ENCODE results near the gene RABL3.
"Not testable (repeated sequence)": the region's sequence is repeated elsewhere in the genome, so short reads cannot be mapped to it uniquely, and the experiment has no call there.

The RABL3 gene, protein sequence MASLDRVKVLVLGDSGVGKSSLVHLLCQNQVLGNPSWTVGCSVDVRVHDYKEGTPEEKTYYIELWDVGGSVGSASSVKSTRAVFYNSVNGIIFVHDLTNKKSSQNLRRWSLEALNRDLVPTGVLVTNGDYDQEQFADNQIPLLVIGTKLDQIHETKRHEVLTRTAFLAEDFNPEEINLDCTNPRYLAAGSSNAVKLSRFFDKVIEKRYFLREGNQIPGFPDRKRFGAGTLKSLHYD

DNA sequence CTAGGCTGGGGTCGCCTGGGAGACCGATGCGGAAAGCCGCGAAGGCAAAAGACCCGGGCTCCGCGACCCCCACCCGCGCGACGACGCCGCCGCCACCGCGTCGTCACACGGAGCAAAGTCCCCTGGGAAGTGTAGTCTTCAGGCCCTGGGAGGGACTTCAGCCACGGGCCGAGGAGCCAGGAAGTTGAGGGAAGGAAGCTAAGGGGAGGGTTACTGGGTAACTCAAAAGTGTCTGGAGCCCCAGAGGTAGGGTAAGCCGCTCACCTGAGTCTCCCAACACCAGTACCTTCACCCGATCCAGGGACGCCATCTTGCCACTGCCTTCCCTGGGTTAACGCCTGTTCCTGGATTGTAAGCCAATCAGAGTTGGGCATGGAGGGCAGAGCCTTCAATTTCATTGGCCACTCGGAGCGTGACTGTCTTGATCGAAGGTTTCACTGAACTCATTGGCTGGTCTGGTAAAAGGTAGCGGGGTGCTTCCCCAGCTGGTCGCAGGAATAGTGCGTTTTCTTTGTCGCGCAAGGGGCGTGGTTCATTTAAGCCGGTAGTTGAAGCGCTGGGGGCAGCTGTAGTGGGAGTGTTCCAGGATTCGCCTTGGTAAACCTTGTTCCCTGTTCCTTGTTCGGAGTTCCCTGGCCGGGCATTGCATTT lies at the start of gene RABL3, which contains the start of gene GTF2E1:
RABL3 (minus strand) TSS at position 319 of the 651 bp plus-strand sequence; CDS start at position 310, 9 bp downstream.
GTF2E1 (plus strand) TSS at position 547 of the 651 bp plus-strand sequence. CDS start 7,809 bp downstream, outside the sequence.
- ATAC-seq, result peak; percentile 99
- DNase-seq, result peak; percentile 94

DNA sequence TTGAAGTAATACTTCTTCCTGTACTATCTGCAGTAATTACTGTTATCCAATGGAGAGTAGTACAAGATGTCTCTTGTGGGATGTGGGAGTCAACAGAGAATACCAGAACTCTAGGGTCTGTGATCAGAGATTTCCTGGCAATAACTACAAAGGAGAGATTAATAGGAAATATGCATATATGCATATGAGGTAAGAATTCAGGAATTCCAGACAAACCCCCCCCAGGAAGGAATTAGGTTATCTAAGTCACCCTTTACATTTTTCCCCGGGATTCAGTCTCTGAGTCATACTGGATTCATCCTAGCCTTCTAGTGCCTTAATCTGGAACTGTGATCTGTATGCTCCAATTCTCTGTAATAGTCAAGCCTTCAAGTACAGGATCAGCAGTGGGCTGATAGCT lies 49.6 kb upstream of the RABL3 start:
- DNase-seq (no peak), ATAC-seq (no peak)

DNA sequence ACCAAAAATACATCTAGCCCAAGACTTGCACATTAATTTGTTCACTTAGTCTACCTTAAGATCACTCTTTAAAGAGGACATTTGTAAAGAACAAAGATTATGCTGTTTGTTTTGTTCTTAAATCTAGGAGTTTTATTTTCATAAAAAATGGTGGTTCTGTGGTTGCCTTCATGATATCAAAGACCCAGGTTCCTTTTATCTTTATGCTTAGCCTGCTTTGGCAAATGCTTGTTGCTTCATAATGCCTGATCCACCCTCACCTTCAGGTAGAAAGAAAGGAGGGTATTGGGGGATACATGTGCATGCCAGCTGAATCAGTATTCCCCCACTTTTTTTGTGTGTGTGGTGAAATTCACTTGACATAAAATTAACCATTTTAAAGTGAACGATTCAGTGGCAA lies 48.7 kb upstream of the RABL3 start:
- DNase-seq, result no peak
- no peak for ATAC-seq

DNA sequence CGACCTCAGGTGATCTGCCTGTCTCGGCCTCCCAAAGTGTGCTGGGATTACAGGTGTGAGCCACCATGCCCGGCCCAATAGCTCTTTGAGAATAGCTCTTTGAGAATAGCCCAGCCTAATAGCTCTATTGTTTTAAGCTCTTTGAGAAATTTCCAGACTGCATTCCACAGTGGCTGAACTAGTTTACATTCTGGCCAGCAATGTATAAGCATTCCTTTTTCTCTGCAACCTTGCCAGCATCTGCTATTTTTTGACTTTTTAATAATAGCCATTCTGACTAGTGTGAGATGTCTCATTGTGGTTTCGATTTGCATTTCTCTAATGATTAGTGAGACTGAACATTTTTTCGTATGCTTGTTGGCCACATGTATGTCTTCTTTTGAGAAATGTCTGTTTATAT lies 43.5 kb upstream of the RABL3 start:
- ATAC-seq, DNase-seq: not testable (repeated sequence)

DNA sequence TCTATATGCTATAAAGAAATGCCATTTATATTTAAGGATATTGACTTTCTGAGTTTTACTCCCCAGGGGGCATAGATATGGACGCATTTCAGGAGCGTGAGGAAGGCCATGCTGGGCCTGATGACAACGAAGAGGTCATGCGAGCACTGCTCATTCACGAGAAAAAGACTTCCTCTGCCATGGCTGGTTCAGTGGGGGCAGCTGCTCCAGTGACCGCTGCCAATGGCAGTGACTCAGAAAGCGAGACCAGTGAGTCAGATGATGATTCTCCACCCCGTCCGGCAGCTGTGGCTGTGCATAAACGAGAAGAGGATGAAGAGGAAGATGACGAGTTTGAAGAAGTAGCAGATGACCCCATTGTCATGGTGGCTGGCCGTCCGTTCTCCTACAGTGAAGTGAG lies 38.7 kb upstream of the RABL3 start:
- DNase-seq (no peak), ATAC-seq (no peak)

DNA sequence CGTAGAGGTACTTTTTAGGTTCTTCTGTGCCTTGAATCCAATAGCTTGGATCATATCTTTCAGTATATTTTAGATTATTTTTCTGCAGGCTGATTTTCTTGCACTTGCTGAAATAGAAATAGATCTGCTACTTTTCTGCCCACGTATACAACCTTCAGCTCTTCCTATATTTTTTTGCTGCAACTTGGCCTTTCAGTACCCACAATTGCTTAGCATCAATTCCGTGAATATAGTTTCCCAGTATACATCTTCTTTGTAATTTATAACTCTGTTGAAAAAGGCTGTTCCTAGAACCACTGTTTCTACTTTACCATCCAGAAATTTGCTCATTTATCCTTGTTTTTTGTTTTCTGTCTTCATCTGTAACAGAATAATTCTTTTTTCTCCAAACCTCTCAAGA lies 36.5 kb upstream of the RABL3 start:
- DNase-seq (no peak), ATAC-seq (no peak)

DNA sequence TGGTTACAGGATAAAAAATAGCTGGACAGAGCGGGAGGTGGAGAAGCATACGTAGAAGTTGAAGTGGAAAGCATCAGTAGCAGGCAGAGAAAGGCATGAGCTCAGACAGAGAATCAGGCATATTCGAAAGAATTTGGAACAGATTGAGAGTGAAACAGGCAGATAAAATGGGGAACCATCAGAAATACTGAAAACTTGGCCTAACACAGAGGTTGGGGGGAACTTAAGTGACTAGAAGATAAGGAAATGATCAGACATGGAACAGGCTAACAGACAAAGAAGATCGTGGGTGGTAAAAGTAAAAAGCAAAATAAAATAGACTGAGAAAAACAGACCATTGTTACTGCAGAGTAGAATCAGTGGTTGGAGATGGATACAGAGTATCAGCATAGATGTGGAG lies 33.1 kb upstream of the RABL3 start:
- DNase-seq (no peak), ATAC-seq (no peak)

DNA sequence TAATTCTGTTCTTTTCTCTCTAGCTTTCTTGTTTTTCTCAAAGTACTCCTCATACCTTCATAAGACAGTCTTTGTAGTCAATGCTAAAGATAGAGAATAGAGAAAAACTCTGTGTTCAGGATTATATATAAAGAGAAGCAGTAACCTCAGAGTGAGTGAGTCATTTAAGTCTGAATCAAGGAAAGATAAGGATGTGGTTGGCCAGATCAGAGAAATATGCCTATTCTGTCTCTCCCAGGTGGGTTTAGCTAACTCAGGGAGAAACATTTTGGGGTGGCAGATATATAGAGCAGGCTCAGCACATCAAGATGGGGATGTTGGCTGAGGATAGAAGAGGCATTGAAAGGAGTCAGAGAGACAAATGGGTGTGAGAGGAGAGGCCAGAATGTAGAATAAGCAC lies 31.6 kb upstream of the RABL3 start:
- ATAC-seq, result peak; percentile 93
- DNase-seq, result no peak

DNA sequence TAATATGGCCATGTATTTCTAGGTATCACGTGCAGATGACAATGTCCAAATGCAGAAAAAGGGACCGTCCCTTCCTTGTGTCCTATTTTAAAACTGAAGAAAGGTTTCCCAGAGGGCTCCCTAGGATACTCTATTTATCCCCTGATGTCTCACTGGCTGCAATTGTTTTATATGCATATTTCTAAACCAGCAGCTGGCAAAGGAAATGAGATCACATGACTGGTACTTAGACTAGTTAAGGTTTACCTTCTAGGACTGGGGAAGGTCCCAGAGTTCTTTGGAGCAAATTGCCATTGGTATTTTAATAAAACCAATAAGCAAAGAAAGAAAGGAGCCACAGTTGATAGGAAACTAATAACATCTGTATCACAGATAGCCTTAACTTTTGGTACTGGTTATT lies 29.8 kb upstream of the RABL3 start:
- no peak for DNase-seq
- no peak for ATAC-seq

DNA sequence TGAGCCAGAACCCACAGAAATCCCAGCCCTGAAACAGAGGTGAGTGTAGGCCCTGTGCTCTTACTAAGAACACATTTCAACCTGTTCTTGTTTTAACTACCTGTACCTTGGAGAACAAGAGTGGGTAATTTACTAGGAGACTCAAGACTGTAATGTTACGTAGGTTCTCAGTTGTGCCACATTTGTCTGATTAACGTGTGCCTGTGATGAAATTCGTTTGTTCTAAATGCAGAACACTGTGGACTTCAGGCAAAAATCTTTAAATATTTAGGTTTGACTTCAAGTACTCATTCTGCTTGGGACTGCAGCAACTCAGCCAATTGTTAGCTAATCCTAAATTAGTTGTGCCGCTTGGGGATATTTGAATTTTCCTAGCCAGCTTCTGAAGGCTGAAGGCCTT lies 28.6 kb upstream of the RABL3 start:
- DNase-seq, result no peak
- no peak for ATAC-seq

DNA sequence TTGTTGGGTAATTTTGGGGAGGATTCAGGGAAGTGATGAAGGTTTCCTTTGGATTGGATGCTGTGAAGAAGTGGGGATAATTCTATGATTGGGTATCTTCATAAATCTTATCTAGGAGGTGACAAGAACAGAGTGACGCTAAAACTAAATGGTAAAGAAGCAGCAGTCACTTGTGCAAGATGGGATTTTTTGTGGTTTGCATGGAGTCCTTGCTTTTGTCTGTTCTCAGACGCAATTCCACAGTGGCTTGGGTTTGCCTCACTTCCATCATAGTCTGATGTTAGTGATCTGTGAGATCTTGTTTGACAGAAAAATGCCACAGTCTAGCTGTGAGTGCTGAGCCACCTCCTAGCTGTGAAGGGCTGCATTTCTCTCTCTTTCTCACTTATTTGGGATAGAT lies 27.1 kb upstream of the RABL3 start:
- no peak for ATAC-seq

DNA sequence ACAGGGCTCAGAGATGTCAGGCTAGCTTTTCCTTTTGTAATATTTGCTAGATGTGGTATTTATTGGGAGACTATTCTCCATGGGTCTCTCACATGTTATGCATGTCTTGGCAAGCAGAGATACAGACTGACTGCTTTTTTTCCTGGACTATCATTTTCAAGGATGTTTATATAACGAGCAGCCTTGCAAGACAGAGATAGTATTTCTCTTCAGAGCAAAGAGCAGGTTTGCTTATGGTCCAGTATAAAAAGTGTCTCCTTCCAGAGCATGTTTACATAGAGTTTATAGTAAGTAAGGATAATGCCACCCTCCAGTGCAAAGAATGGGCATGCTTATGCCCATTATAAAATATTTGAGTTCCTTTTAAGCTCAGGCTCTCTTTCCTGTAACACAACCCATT lies 24.8 kb upstream of the RABL3 start:
- no peak for ATAC-seq
- DNase-seq, result no peak

More for the DNA sequence above, 27.1 kb upstream of the RABL3 start:
- no peak for DNase-seq

DNA sequence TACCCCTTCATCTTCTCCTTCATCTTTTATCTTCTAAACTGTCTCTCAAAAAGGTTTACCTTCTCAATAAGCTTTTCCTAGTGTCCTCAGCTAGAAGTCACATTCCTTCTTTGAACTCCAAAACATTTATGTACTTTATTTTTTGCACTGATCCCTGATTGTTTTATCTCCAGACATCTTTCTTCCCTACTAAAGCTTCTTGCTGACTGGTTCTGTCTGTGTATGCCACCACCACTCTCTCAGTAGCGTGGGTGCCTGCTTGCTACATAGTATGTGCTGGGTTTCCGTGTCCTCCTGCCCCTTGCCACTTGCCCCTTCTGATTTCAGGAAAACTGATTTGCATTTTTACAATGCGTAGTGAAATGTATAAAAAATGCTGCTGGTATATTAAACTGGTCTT lies 24.3 kb upstream of the RABL3 start:
- ATAC-seq, result no peak
- DNase-seq, result no peak

DNA sequence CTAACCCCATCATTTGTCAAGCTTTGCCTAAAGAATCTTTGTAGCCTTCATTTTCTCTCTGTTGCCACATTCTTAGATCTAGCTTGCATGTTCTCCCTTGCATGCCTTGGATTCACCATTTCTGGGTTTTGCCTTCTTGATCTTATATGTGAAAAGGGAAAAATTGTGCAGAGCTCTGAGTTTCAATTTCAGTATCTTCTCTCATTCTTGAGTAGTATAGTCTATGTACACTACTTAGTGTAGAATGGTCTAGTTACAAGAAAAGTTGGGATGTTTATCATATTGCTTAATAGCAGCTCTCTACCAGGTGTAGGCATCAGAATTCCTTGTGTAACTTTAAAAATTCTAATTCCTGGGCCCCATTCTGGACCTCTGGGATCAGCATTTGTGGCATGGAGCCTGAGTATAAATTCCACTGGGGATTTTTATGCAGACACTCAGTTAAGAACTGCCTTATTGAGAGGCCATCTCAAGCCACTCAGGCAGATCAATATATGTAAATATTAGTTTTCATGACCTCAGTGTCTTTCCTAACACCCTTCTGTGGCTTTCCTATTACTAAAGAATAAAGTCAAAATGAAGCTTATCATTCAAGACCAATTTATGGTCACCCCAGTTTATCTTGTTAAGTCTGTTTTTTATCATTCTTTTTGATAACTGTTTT lies 23.6 kb upstream of the RABL3 start:
- ATAC-seq (peak; percentile 43), DNase-seq (no peak)

DNA sequence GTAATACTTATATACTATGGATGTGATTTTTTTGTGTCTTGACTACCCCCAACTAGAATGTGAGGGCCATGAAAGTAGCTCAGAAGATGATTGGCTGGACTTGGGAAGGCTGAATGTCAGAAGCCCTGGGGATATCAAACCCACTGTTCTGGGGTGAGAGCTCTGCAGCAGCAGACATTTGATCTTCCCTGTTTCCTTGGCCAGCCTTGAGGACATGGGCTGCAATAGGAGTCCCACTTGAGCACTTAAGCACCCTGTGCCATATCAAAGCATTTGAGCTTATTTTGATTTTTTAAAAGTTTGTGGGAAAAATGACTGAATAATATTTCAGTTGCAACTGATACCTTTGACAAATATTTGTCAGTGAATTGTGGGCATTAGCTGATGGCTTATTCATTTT lies 21.9 kb upstream of the RABL3 start:
- ATAC-seq, result no peak
- no peak for DNase-seq

DNA sequence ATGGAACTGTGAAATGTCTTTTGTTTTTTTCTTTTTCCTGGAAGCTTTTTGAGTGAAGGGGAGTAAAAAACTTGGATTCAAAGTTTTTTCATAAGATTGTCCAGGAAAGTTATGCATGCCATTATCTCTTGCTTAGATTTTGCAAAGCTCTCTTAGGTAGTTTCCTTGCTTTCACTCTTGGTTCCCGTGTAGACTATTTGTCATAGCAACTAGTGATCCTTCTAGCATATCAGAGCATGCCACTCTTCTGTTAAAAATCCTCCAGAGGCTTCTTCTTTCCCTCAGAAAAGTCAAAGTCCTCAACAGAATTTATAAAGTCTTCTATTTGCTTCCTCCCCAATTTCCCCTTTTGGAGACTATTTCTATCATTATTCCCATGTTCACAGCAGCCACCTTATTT lies 21.3 kb upstream of the RABL3 start:
- DNase-seq (no peak), ATAC-seq (no peak)

DNA sequence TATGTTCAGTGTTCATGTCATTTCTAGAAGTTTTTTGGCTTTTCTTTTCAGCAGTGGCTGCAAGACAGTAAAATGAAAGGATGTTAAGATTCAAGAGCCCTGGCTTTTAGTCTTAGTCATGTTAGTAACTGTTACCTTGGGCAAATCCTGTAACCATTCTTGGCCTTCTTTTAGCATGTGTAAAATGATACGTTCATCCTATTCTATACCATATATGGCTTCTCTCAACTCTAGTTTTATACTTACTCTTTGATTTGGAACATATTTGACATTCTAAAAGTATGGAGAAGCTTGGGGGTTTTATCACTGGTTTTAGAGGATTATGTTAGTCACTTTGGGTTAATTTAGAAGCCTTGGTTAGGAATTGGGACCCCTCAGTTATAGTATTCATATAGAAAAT lies 20.3 kb upstream of the RABL3 start:
- ATAC-seq (no peak), DNase-seq (no peak)

DNA sequence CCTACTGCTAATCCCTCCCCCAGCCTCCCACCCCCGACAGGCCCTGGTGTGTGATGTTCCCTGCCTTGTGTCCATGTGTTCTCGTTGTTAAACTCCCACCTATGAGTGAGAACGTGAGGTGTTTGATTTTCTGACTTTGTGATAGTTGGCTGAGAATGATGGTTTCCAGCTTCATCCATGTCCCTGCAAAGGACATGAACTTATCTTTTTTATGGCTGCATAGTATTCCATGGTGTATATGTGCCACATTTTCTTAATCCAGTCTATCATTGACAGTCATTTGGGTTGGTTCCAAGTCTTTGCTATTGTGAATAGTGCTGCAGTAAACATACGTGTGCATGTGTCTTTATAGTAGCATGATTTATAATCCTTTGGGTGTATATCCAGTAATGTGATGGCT lies 16.2 kb upstream of the RABL3 start:
- DNase-seq, ATAC-seq: not testable (repeated sequence)

DNA sequence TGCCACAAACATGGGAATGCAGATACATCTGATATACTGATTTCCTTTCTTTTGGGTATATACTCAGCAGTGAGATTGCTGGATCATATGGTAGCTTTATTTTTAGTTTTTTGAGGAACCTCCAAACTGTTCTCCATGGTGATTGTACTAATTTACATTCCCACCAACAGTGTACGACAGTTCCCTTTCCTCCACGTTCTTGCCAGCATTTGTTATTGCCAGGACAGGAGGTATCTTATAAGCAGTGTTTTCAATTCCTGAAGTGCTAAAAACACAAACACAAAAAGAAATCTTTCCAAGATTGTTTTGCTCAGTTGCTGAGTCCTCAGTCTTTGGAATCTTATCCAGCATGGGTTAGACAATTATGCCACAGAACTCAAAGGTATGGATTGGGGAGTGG lies 13.7 kb upstream of the RABL3 start:
- DNase-seq (no peak), ATAC-seq (no peak)

DNA sequence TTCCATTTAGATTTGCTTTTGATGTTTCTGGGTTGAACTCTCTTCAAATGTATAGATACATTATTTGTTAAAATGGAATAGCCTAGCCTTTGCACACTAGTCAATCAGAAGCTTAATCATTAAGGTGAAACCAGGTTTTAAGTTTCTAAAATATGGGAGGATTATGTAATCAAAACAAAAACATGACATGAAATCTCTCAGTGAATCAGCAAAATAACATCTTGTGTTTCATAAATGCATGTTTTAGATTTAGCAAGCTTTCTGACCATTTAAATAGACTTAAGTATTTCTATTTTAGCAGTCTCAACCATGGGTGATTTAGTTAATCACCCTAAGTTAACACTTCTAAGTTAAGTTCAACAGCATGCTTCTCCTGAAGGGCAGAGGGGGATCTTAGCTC lies 11.5 kb upstream of the RABL3 start:
- no peak for DNase-seq
- ATAC-seq, result no peak

DNA sequence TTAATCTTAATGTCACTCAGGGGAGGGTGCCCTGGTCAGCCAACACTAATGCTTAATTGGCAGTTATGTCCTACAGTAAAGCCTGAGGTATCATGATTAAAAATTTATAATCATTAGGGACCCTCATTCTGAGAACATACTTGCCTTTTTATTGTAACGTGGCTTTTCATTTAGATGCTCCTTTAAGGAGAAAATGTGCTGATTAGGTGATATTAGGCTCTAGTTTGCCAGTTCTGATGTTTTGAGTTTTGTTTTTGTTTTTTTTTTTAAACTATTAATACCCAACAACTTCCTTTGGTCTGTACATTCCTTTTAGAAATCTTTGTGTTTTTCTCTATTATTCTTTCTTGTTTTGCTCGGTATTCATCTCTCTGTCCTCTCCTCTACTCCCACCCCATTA lies 10.5 kb upstream of the RABL3 start:
- DNase-seq, result no peak
- ATAC-seq, result no peak

DNA sequence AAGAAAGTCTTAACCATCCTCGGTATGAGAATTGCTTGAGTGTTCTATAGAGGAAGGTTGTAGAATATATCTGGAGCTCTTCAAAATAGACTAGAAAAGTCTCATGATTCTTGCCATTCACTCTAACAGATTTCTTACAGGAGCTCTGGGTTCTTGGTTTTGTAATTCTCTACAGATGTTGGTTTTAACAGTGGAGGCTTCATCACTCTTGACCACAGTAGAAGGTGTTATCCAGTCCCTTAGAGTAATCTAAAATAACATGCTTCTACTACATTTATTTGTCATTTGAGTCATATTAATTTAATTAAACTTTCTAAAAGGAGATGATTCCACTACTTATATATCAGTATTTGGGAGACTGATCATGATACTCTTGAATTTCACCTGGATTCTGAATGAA lies 9.9 kb upstream of the RABL3 start:
- ATAC-seq (no peak), DNase-seq (no peak)

DNA sequence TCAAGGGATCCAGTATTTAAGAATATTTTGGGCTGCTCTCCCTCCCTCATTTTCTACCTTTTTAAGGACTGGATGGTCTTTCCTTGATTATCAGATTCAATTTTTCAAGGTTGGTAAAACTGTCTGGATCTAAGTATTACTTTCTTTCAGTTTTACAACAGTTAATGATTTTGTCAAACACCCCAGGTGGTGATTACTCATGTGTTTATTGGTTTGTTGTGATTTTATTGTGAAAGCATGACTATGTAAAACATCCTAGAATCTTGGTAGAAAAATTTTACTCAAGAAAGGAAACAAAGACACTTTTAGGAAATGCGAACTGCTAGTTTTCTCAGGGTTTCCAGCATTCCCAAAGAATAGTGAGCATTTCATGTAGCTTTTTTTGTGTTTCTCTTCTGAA lies 7.5 kb upstream of the RABL3 start:
- DNase-seq, result no peak
- ATAC-seq, result no peak

DNA sequence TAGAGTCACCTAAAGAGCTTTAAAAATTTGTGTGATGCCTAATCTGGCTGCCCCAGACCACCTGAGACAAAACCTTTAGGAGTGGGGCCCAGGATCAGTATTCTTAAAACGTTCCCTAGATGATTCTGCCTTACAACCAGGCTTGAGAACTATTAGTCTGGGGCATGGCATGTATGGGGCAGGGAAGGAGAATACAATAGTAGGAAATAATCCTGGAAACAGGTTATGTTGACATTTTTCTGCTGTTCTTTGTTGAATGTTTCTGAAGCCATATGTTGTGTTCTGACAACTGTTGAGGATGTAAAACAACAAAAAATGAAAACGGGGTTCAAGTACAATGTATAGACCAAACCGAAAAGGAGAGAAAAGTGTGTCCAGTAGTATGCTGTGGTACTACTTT lies 3.1 kb upstream of the RABL3 start:
- no peak for DNase-seq
- no peak for ATAC-seq

Measured in stimulated activated naive CD8-positive, alpha-beta T cell treated with anti-CD3 and anti-CD28 coated beads, Interleukin-15, Interleukin-2, amounts not matched to agents 100 U/mL and 50 U/mL, for 24 hours (primary cell).